ENCODE results near the gene EFCAB5.

EFCAB5 gene

DNA sequence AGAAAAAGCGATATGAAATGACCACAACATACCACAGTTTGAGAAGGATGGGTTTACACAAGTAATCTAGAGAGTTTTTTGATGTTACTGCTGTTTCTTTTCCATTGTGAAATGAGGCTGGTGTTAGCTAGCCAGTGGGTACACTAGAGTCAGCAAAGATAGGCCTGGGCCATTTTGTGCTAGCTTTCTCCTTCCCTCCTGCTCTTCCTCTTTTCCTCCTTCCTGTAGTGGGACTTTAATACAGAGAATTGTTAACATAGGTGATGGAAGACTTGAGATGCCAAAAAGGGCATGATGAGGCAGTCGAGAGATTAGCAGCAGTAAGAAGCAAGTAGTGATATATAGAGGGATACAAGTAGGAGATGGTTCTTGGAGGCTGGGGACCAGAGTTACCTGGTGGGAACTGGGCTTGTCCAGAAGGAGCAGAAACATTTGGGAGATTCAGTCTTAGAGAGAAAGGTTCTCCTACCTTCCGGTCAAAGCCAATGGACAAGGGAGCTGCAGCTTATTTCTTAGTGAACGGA lies 182.9 kb downstream of the EFCAB5 start:
- no peak overlapping the region for H2AK5ac ChIP-seq (ENCODE audit: low read length, severe bottlenecking)
- no peak overlapping the region for H2BK5ac ChIP-seq (ENCODE audit: low read depth, low read length, poor library complexity, severe bottlenecking)
- H2BK12ac ChIP-seq (ENCODE audit: low read length in 2 of 2) = no peak overlapping the region

GRCh38 chr17:30130121-30130520 lies 188.7 kb downstream of the EFCAB5 start:
- no CpG with 5 or more reads among the region's 1 CpG for WGBS
- H3K27me3 ChIP-seq (ENCODE audit: control insufficient read depth in 1 of 2, insufficient read depth in 1 of 2, low read length in 2 of 2) = no peaks in the 10 kb centered on the region
- no peak overlapping the region for H2BK120ac ChIP-seq (ENCODE audit: low read depth, low read length)
- no peaks in the 10 kb centered on the region for H3K9me3 ChIP-seq (ENCODE audit: control insufficient read depth, low read length)
- no peak overlapping the region for H2AFZ ChIP-seq (ENCODE audit: low read depth, low read length)
- no peak overlapping the region for H4K8ac ChIP-seq (ENCODE audit: low read length)
- no peak overlapping the region for H2BK15ac ChIP-seq (ENCODE audit: low read depth, poor library complexity, severe bottlenecking)
- peaks cover 20 to 86% of the 10 kb centered on the region in 2 experiments for H3K36me3 ChIP-seq (ENCODE audit: control insufficient read depth in 1 of 2, insufficient read depth in 2 of 2, low read depth in 1 of 2, low read length in 2 of 2)
- no peak overlapping the region for H3K14ac ChIP-seq (ENCODE audit: low read length in 2 of 2)
- H3K79me1 ChIP-seq (replicated peaks; ENCODE audit: low read length, poor library complexity, severe bottlenecking) = peaks cover 14% of the 10 kb centered on the region
- H3K4me2 ChIP-seq (ENCODE audit: low read length, poor library complexity, severe bottlenecking) = no peak overlapping the region
- no peak overlapping the region for H2AK5ac ChIP-seq (ENCODE audit: low read length, severe bottlenecking)
- no peak overlapping the region for H4K91ac ChIP-seq (ENCODE audit: low read length)
- H2BK12ac ChIP-seq (ENCODE audit: low read length in 2 of 2) = no peak overlapping the region
- no peak overlapping the region for H3K23ac ChIP-seq (ENCODE audit: low read length in 2 of 2)
- H3K9ac ChIP-seq (ENCODE audit: low read length) = no peak overlapping the region
- peaks cover 5% of the 10 kb centered on the region for H3K4me1 ChIP-seq (ENCODE audit: control insufficient read depth, insufficient read depth, low read depth, low read length)
- H2BK5ac ChIP-seq (ENCODE audit: low read depth, low read length, poor library complexity, severe bottlenecking) = no peak overlapping the region
- no peak for DNase-seq
- no peak overlapping the region for H3K4ac ChIP-seq (ENCODE audit: low read depth in 1 of 2, low read length in 2 of 2)
- no peak overlapping the region for H3K4me3 ChIP-seq (ENCODE audit: insufficient read depth in 1 of 2, low read depth in 1 of 2, low read length in 2 of 2)
- no peak overlapping the region for H3K27ac ChIP-seq (ENCODE audit: low read length, poor library complexity, severe bottlenecking)
- no peak overlapping the region for H3K18ac ChIP-seq (ENCODE audit: low read depth in 1 of 2, low read length in 2 of 2)

More for the DNA sequence above, 182.9 kb downstream of the EFCAB5 start:
- Histone ChIP-seq H4K8ac (ENCODE audit: low read length) (no peak overlapping the region), H3K4ac (ENCODE audit: low read depth in 1 of 2, low read length in 2 of 2) (no peak overlapping the region), H3K9ac (ENCODE audit: low read length) (peak overlapping the region; percentile 33), H3K4me3 (ENCODE audit: insufficient read depth in 1 of 2, low read depth in 1 of 2, low read length in 2 of 2) (no peak overlapping the region), H4K91ac (ENCODE audit: low read length) (no peak overlapping the region), H3K36me3 (ENCODE audit: control insufficient read depth in 1 of 2, insufficient read depth in 2 of 2, low read depth in 1 of 2, low read length in 2 of 2) (peaks cover 24 to 76% of the 10 kb centered on the region in 2 experiments), H2BK15ac (ENCODE audit: low read depth, poor library complexity, severe bottlenecking) (no peak overlapping the region), H3K27ac (ENCODE audit: low read length, poor library complexity, severe bottlenecking) (no peak overlapping the region), H2AFZ (ENCODE audit: low read depth, low read length) (no peak overlapping the region), H2BK120ac (ENCODE audit: low read depth, low read length) (no peak overlapping the region), H3K27me3 (ENCODE audit: control insufficient read depth in 1 of 2, insufficient read depth in 1 of 2, low read length in 2 of 2) (no peaks in the 10 kb centered on the region), H3K4me1 (ENCODE audit: control insufficient read depth, insufficient read depth, low read depth, low read length) (peaks cover 8% of the 10 kb centered on the region), H3K4me2 (ENCODE audit: low read length, poor library complexity, severe bottlenecking) (no peak overlapping the region), H3K23ac (ENCODE audit: low read length in 2 of 2) (no peak overlapping the region), H3K9me3 (ENCODE audit: control insufficient read depth, low read length) (no peaks in the 10 kb centered on the region), H3K18ac (ENCODE audit: low read depth in 1 of 2, low read length in 2 of 2) (no peak overlapping the region), H3K79me1 (replicated peaks; ENCODE audit: low read length, poor library complexity, severe bottlenecking) (peaks cover 13% of the 10 kb centered on the region), H3K14ac (ENCODE audit: low read length in 2 of 2) (no peak overlapping the region)
- 91% methylated on average over 1 of the region's 4 CpGs for WGBS
- DNase-seq = no peak

- no peak overlapping the region for H3K27ac ChIP-seq (ENCODE audit: low read length, poor library complexity, severe bottlenecking)
- no peak overlapping the region for H3K4ac ChIP-seq (ENCODE audit: low read depth in 1 of 2, low read length in 2 of 2)
- peaks cover 12 to 91% of the 10 kb centered on the region in 2 experiments for H3K36me3 ChIP-seq (ENCODE audit: control insufficient read depth in 1 of 2, insufficient read depth in 2 of 2, low read depth in 1 of 2, low read length in 2 of 2)
- WGBS = 100% methylated on average over 2 of the region's 3 CpGs
- H3K4me3 ChIP-seq (ENCODE audit: insufficient read depth in 1 of 2, low read depth in 1 of 2, low read length in 2 of 2) = no peak overlapping the region
- H2BK12ac ChIP-seq (ENCODE audit: low read length in 2 of 2) = no peak overlapping the region
- H4K91ac ChIP-seq (ENCODE audit: low read length) = no peak overlapping the region
- no peak overlapping the region for H2BK5ac ChIP-seq (ENCODE audit: low read depth, low read length, poor library complexity, severe bottlenecking)
- H3K9ac ChIP-seq (ENCODE audit: low read length) = no peak overlapping the region
- no peak overlapping the region for H2BK120ac ChIP-seq (ENCODE audit: low read depth, low read length)
- no peak overlapping the region for H3K18ac ChIP-seq (ENCODE audit: low read depth in 1 of 2, low read length in 2 of 2)
- H4K8ac ChIP-seq (ENCODE audit: low read length) = no peak overlapping the region
- no peak for DNase-seq
- no peak overlapping the region for H2BK15ac ChIP-seq (ENCODE audit: low read depth, poor library complexity, severe bottlenecking)
- no peak overlapping the region for H3K23ac ChIP-seq (ENCODE audit: low read length in 2 of 2)
- no peaks in the 10 kb centered on the region for H3K9me3 ChIP-seq (ENCODE audit: control insufficient read depth, low read length)
- H3K14ac ChIP-seq (ENCODE audit: low read length in 2 of 2) = no peak overlapping the region
- peaks cover 10% of the 10 kb centered on the region for H3K79me1 ChIP-seq (replicated peaks; ENCODE audit: low read length, poor library complexity, severe bottlenecking)
- H3K4me1 ChIP-seq (ENCODE audit: control insufficient read depth, insufficient read depth, low read depth, low read length) = no peaks in the 10 kb centered on the region
- no peaks in the 10 kb centered on the region for H3K27me3 ChIP-seq (ENCODE audit: control insufficient read depth in 1 of 2, insufficient read depth in 1 of 2, low read length in 2 of 2)
- H2AK5ac ChIP-seq (ENCODE audit: low read length, severe bottlenecking) = no peak overlapping the region
- H2AFZ ChIP-seq (ENCODE audit: low read depth, low read length) = no peak overlapping the region
- no peak overlapping the region for H3K4me2 ChIP-seq (ENCODE audit: low read length, poor library complexity, severe bottlenecking)
Measured at GRCh38 chr17:30132615-30133014, 191.2 kb downstream of the EFCAB5 start.

DNA sequence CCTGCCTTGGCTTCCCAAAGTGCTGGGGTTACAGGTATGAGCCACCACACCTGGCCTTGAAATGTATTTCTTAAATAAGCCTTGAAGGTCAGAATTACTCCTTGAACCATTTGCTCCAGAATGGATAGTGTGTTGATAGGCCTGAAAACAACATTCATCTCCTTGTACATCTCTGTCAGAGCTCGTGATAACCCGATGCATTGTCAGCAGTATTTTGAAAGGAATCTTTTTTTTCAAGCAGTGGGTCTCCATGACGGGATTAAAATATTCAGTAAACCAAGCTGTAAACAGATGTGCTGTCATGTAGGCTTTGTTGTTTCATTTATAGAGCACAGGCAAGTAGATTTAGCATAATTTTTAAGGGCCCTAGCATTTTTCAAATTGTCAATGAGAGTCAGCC lies 191.8 kb downstream of the EFCAB5 start:
- Histone ChIP-seq H3K4ac (ENCODE audit: low read depth in 1 of 2, low read length in 2 of 2) (no peak overlapping the region), H3K4me2 (ENCODE audit: low read length, poor library complexity, severe bottlenecking) (no peak overlapping the region), H3K27me3 (ENCODE audit: control insufficient read depth in 1 of 2, insufficient read depth in 1 of 2, low read length in 2 of 2) (no peaks in the 10 kb centered on the region), H3K9ac (ENCODE audit: low read length) (no peak overlapping the region), H2BK12ac (ENCODE audit: low read length in 2 of 2) (no peak overlapping the region), H3K4me1 (ENCODE audit: control insufficient read depth, insufficient read depth, low read depth, low read length) (no peaks in the 10 kb centered on the region), H2AK5ac (ENCODE audit: low read length, severe bottlenecking) (no peak overlapping the region), H3K14ac (ENCODE audit: low read length in 2 of 2) (no peak overlapping the region), H3K36me3 (ENCODE audit: control insufficient read depth in 1 of 2, insufficient read depth in 2 of 2, low read depth in 1 of 2, low read length in 2 of 2) (peaks cover 9 to 91% of the 10 kb centered on the region in 2 experiments), H2BK5ac (ENCODE audit: low read depth, low read length, poor library complexity, severe bottlenecking) (no peak overlapping the region), H3K23ac (ENCODE audit: low read length in 2 of 2) (no peak overlapping the region), H3K27ac (ENCODE audit: low read length, poor library complexity, severe bottlenecking) (no peak overlapping the region), H2BK15ac (ENCODE audit: low read depth, poor library complexity, severe bottlenecking) (no peak overlapping the region), H3K18ac (ENCODE audit: low read depth in 1 of 2, low read length in 2 of 2) (no peak overlapping the region), H2AFZ (ENCODE audit: low read depth, low read length) (no peak overlapping the region), H3K79me1 (replicated peaks; ENCODE audit: low read length, poor library complexity, severe bottlenecking) (peaks cover 9% of the 10 kb centered on the region), H4K8ac (ENCODE audit: low read length) (no peak overlapping the region), H3K9me3 (ENCODE audit: control insufficient read depth, low read length) (no peaks in the 10 kb centered on the region), H2BK120ac (ENCODE audit: low read depth, low read length) (no peak overlapping the region), H3K4me3 (ENCODE audit: insufficient read depth in 1 of 2, low read depth in 1 of 2, low read length in 2 of 2) (no peak overlapping the region), H4K91ac (ENCODE audit: low read length) (no peak overlapping the region)
- no peak for DNase-seq
- over 99% methylated on average over 3 of the region's 3 CpGs for WGBS
